GM21723 (cell line): ENCODE data around the gene TCN2.
A peak's percentile ranks its signal among the peaks of the same experiment; 100 is the strongest.
"Not testable (repeated sequence)": the region's sequence is repeated elsewhere in the genome, so short reads cannot be mapped to it uniquely, and the experiment has no call there.

Experiments used
- ATAC-seq: cut with Tn5 transposase; IDR thresholded peaks from one replicate; pipeline ENCODE4 v1.9.1; 2021; ENCODE audit warnings: mild to moderate bottlenecking, moderate library complexity; ENCODE audit not compliant: unreplicated experiment

The TCN2 gene

GRCh38 chr22:30575859-30576258, 31.1 kb upstream of the TCN2 start:
- no peak for ATAC-seq

GRCh38 chr22:30578481-30578880, 28.5 kb upstream of the TCN2 start:
- no peak for ATAC-seq

GRCh38 chr22:30580896-30581295, 26.1 kb upstream of the TCN2 start:
- no peak for ATAC-seq

- no peak for ATAC-seq
Observed at GRCh38 chr22:30582051-30582450, 24.9 kb upstream of the TCN2 start.

GRCh38 chr22:30582788-30583545, 24.0 kb upstream of the TCN2 start:
- no peak for ATAC-seq

GRCh38 chr22:30584441-30584840, 22.5 kb upstream of the TCN2 start:
- no peak for ATAC-seq

GRCh38 chr22:30586414-30586813, 20.6 kb upstream of the TCN2 start:
- ATAC-seq: no peak

GRCh38 chr22:30591191-30591587, 15.8 kb upstream of the TCN2 start:
- no peak for ATAC-seq

- ATAC-seq: peak; percentile 95
Observed at GRCh38 chr22:30591588-30592359, 15.2 kb upstream of the TCN2 start, which contains the start of gene PES1. PES1 (minus strand) TSS chr22:30591910; CDS start chr22:30591833, 77 bp downstream.

- not testable (repeated sequence) for ATAC-seq
Observed at GRCh38 chr22:30592360-30592713, 14.6 kb upstream of the TCN2 start.

GRCh38 chr22:30596199-30596598, 10.8 kb upstream of the TCN2 start:
- ATAC-seq: no peak

GRCh38 chr22:30596886-30597285, 10.1 kb upstream of the TCN2 start:
- no peak for ATAC-seq

GRCh38 chr22:30598986-30599385, 8.0 kb upstream of the TCN2 start:
- ATAC-seq: no peak

GRCh38 chr22:30600921-30601320, 6.1 kb upstream of the TCN2 start:
- no peak for ATAC-seq

GRCh38 chr22:30601464-30601863, 5.5 kb upstream of the TCN2 start:
- no peak for ATAC-seq

GRCh38 chr22:30602049-30602448, 4.9 kb upstream of the TCN2 start:
- ATAC-seq: no peak

- no peak for ATAC-seq
Observed at GRCh38 chr22:30603801-30604200, 3.2 kb upstream of the TCN2 start.

- ATAC-seq: no peak
Observed at GRCh38 chr22:30604723-30605122, 2.3 kb upstream of the TCN2 start.

GRCh38 chr22:30605449-30606110, 1.4 kb upstream of the TCN2 start:
- ATAC-seq: no peak

- ATAC-seq: no peak
Observed at GRCh38 chr22:30607300-30607930, 441 bp downstream of the TCN2 start.

- no peak for ATAC-seq
Observed at GRCh38 chr22:30607939-30608338, 965 bp downstream of the TCN2 start.
